HCEC 1CT (cell line): ENCODE results near the gene IL4I1.

Experiments used
- DNase-seq: peaks from one replicate; pipeline ENCODE4 v3.0.0-alpha.2; 2017

IL4I1 gene

GRCh38 chr19:49877020-49877878 is 19.4 kb downstream of the IL4I1 start, which contains the start of the genes AKT1S1 and TBC1D17:
Gene AKT1S1, minus strand, starts transcription at chr19:49877355. Its CDS starts 4,060 bp downstream, at chr19:49873295.
Gene TBC1D17, plus strand, starts transcription at chr19:49877702. Its CDS starts 22 bp downstream, at chr19:49877724.
- peak; percentile 100 for DNase-seq

- DNase-seq: peak; percentile 99
Measured at GRCh38 chr19:49876422-49877019, 20.2 kb downstream of the IL4I1 start.

- DNase-seq: no peak
Measured at GRCh38 chr19:49875857-49876421, 20.7 kb downstream of the IL4I1 start.

GRCh38 chr19:49875177-49875576 is 21.5 kb downstream of the IL4I1 start:
- DNase-seq: no peak

- no peak for DNase-seq
Measured at GRCh38 chr19:49874503-49875157, 22.1 kb downstream of the IL4I1 start.

- DNase-seq: no peak
Measured at GRCh38 chr19:49873834-49874233, 22.9 kb downstream of the IL4I1 start.

GRCh38 chr19:49873129-49873521 is 23.6 kb downstream of the IL4I1 start:
- DNase-seq: no peak

- DNase-seq: no peak
Measured at GRCh38 chr19:49872245-49873128, 24.2 kb downstream of the IL4I1 start.

GRCh38 chr19:49871349-49871985 is 25.2 kb downstream of the IL4I1 start:
- no peak for DNase-seq

- no peak for DNase-seq
Measured at GRCh38 chr19:49870309-49870901, 26.3 kb downstream of the IL4I1 start.

- DNase-seq: peak; percentile 100
Measured at GRCh38 chr19:49869484-49870308, 27.0 kb downstream of the IL4I1 start.

- DNase-seq: no peak
Measured at GRCh38 chr19:49869009-49869483, 27.6 kb downstream of the IL4I1 start.

- DNase-seq: peak; percentile 91
Measured at GRCh38 chr19:49866933-49867782, 29.5 kb downstream of the IL4I1 start, which contains the start of gene PNKP. Gene PNKP, minus strand, starts transcription at chr19:49867576. Its CDS starts 372 bp downstream, at chr19:49867204.

- no peak for DNase-seq
Measured at GRCh38 chr19:49864890-49865289, 31.8 kb downstream of the IL4I1 start.

- DNase-seq: no peak
Measured at GRCh38 chr19:49863935-49864320, 32.8 kb downstream of the IL4I1 start.

GRCh38 chr19:49863254-49863934 is 33.3 kb downstream of the IL4I1 start:
- DNase-seq: no peak

- DNase-seq: no peak
Measured at GRCh38 chr19:49862391-49863253, 34.1 kb downstream of the IL4I1 start.
